Left ventricle myocardium inferior (tissue), 1 donor: ENCODE data around the gene NDST1. TPM values are rescaled to one million over a fixed set of nuclear protein-coding genes. Genes with fewer than 3 reads are reported as not detected.

Experiments used
- DNase-seq: peaks from one replicate; pipeline ENCODE4 v3.0.0-alpha.2; 2020
- H3K27ac ChIP-seq: fragments of 200-600 bp; replicated peaks from 2 replicates; pipeline ENCODE4 v1.8.0; 2021
- H3K27me3 ChIP-seq: fragments of 200-600 bp; 2 replicates; pipeline ENCODE4 v1.8.0; 2021; ENCODE audit warnings: low read depth
- H3K36me3 ChIP-seq: fragments of 200-600 bp; 2 replicates; pipeline ENCODE4 v1.8.0; 2021
- H3K4me1 ChIP-seq: fragments of 200-600 bp; 2 replicates; pipeline ENCODE4 v1.8.0; 2021
- H3K4me3 ChIP-seq: fragments of 200-600 bp; 2 replicates; pipeline ENCODE4 v1.8.0; 2021; ENCODE audit warnings: mild to moderate bottlenecking, moderate library complexity
- H3K9me3 ChIP-seq: fragments of 200-600 bp; replicated peaks from 2 replicates; pipeline ENCODE4 v1.8.0; 2021
- CTCF ChIP-seq: fragments of 200-600 bp; IDR thresholded peaks from 2 replicates; pipeline ENCODE4 v1.8.0; 2021; ENCODE audit warnings: antibody characterized with exemption, mild to moderate bottlenecking, borderline replicate concordance
- intact Hi-C: fragments of 100-400 bp; cut with micrococcal nuclease; formaldehyde crosslinking; loops from one replicate; pipeline ENCODE4 v1.11.0; 2022
- total RNA-seq: library from RNA; stranded (reverse); fragmentation: NEBNext Ultra II Directional; extraction: Animal tissue kit (Norgen Biotek cat#: 25700); gene quantifications from one replicate; pipeline ENCODE4 v1.2.1, GENCODE V29; 2021
- donor health status: DM: no; HTN: yes; CAD: no; lungs with severe emphysema.

Gene NDST1
- total RNA-seq, 1 donor from 2014 or later = 58.9 TPM

- intact Hi-C loops = no loop called here
- Histone ChIP-seq H3K4me1 (peaks cover 21% of the 10 kb centered on the region), H3K36me3 (peaks cover 58% of the 10 kb centered on the region), H3K27ac (no peak overlapping the region), H3K9me3 (no peaks in the 10 kb centered on the region), H3K4me3 (no peak overlapping the region), H3K27me3 (no peaks in the 10 kb centered on the region)
- no peak for TF ChIP-seq CTCF
- DNase-seq = no peak
These were observed 48.2 kb downstream of the NDST1 start for GRCh38 chr5:150556106-150556505.

- H3K36me3 ChIP-seq = peaks cover 49% of the 10 kb centered on the region
- intact Hi-C loops = no loop called here
- no peak for DNase-seq
These were observed 49.1 kb downstream of the NDST1 start for GRCh38 chr5:150556859-150557508.

GRCh38 chr5:150557509-150557872 is 49.6 kb downstream of the NDST1 start:
- intact Hi-C loops = no loop called here
- Histone ChIP-seq H3K36me3 (peaks cover 44% of the 10 kb centered on the region), H3K4me1 (peaks cover 24% of the 10 kb centered on the region), H3K27ac (no peak overlapping the region), H3K4me3 (no peak overlapping the region), H3K27me3 (no peaks in the 10 kb centered on the region), H3K9me3 (no peaks in the 10 kb centered on the region)
- TF ChIP-seq CTCF = no peak
- DNase-seq = no peak

More at GRCh38 chr5:150556859-150557508, 49.1 kb downstream of the NDST1 start:
- H3K27ac ChIP-seq = no peak overlapping the region
- no peak for TF ChIP-seq CTCF
- peaks cover 24% of the 10 kb centered on the region for H3K4me1 ChIP-seq
- H3K9me3 ChIP-seq = no peaks in the 10 kb centered on the region
- no peak overlapping the region for H3K4me3 ChIP-seq
- H3K27me3 ChIP-seq = no peaks in the 10 kb centered on the region

DNA sequence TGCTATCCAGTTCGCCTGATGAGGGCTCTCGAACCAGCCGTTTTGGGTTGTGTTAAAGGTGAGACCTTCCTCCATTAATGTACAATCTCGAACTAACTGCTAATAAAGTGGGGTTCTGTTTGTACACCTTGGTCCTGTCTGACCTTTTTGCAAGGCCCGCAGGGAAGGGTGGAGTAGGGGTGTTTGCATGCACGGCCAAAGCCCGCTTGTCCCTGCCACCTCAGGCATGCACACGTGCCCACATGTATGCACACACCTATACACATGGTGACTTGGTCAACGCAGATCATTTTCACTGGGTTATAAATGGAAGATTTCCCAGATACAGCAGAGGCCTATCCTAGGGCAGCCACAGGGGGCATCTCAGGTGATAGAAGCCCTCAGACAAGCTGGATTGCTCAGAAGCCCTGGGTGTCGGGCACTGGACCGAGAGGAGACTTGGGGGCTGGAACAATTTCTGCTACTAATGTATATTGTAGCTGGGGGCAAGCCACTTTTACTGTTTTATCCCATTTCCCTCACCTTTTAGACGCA is 50.2 kb downstream of the NDST1 start:
- no peaks in the 10 kb centered on the region for H3K27me3 ChIP-seq
- intact Hi-C loops = no loop called here
- H3K4me3 ChIP-seq = no peak overlapping the region
- H3K4me1 ChIP-seq = peaks cover 24% of the 10 kb centered on the region
- DNase-seq = no peak
- no peak for TF ChIP-seq CTCF
- H3K9me3 ChIP-seq = no peaks in the 10 kb centered on the region
- no peak overlapping the region for H3K27ac ChIP-seq
- peaks cover 37% of the 10 kb centered on the region for H3K36me3 ChIP-seq

DNA sequence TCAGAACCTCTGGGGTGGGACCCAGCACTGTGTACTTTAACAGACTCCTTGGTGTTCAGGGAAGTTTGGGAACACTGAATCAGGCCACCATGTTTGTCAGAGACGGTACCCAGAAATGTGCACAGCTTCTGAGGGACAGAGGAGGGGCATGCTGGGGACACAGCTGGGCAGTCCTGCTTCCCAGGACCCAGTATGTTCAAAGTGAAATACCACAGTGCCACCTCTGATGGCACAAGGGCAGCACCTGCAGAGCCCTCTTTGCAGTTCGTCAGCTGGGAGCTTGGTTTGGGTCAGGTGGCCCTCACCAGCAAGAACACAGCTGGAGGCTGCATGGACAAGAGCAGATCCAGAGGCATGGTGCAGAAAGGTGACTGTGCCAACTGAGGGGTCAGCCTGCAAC is 51.2 kb downstream of the NDST1 start:
- no peak for TF ChIP-seq CTCF
- DNase-seq = no peak
- H3K36me3 ChIP-seq = peaks cover 28% of the 10 kb centered on the region
- no peaks in the 10 kb centered on the region for H3K9me3 ChIP-seq
- no peaks in the 10 kb centered on the region for H3K27me3 ChIP-seq
- H3K4me1 ChIP-seq = peaks cover 24% of the 10 kb centered on the region
- intact Hi-C loops = no loop called here
- no peak overlapping the region for H3K4me3 ChIP-seq
- no peak overlapping the region for H3K27ac ChIP-seq
